DMS 273 (cell line): Measurements from ENCODE around the gene ZNF74.
"Not testable (repeated sequence)": the region's sequence is repeated elsewhere in the genome, so short reads cannot be mapped to it uniquely, and the experiment has no call there.

Source experiments
- DNase-seq: peaks from one replicate; lab custom pipeline; 2025; ENCODE audit not compliant: unreplicated experiment; lab: John Stamatoyannopoulos, UW

ZNF74 gene

DNA sequence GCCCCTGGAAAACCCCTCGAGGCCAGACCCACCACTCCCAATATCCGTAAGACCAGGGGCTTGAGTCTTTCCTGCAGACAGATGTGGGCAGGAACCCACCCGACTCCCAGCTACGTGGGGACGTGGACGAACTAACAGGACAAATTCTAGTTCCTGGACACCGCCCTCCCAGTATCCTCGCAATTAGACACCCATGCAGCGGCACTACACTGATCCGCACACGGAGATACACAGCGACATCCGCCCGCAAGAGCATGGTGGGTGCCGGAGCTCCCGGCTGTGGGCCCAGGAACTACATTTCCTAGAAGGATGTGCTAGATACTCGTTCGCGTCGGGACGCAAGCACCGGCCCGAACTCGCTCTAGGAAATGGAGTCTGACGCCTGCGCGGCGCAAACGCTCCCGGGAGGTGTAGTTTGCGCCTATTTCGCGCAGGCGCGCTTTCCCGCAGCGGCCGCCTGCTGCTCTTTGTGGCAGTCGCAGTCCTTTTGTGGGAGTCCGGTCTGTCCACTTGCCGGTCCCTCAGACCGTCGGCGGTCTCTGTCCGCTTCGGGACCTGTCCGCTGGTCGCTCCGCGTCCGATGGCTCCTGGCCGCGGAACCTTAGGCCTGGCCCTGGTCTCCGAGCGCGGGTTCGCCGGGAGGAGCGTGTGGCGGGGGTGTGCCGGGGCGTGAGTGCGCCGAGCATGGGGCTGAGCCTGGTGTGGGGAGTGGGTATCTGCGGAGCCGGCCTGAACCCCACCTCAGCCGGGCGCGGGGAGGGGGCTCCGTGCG, at the start of gene ZNF74:
ZNF74 (plus strand) TSS at position 447 of the 772 bp plus-strand sequence. CDS start 478 bp downstream, outside the sequence.
- DNase-seq: peak; percentile 95

DNA sequence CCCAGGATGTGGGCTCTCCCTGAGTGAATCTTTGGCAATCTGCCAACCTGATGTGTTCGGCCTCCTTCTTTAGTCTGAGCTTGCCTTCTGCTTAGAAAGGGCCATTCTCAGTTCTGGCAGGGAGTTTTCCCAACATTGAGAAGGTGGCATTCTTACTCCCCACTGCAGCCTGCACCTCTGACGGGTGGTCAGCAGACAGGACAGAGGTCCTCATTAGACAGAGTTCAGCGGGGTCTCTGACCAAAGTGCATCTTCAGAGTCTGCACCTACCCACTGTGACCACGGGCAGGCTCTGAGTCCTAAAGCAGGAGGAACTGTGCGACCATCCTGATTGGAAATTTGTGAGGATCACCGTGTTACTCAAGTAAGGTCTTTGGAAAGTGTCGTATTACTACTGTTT, 47.4 kb upstream of the ZNF74 start:
- not testable (repeated sequence) for DNase-seq

DNA sequence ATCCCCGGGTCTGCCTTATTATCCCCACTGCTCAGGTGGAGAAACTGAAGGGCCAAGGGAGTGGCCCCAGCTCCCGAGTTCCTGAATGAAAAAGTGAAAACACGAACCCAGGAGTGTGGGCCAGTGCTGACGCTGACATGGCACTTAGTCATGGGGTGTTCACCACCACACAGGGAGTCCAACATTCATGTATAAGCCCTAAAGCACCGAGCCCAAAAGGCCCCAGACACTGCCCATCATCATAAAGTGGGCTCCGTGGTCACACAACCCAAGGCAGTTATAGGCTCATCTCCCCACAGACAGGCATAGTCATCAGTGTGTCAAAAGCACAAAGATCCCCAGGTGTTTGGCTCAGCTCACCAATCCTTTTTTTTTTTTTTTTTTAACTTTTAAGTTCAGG, 41.4 kb upstream of the ZNF74 start:
- DNase-seq: not testable (repeated sequence)

DNA sequence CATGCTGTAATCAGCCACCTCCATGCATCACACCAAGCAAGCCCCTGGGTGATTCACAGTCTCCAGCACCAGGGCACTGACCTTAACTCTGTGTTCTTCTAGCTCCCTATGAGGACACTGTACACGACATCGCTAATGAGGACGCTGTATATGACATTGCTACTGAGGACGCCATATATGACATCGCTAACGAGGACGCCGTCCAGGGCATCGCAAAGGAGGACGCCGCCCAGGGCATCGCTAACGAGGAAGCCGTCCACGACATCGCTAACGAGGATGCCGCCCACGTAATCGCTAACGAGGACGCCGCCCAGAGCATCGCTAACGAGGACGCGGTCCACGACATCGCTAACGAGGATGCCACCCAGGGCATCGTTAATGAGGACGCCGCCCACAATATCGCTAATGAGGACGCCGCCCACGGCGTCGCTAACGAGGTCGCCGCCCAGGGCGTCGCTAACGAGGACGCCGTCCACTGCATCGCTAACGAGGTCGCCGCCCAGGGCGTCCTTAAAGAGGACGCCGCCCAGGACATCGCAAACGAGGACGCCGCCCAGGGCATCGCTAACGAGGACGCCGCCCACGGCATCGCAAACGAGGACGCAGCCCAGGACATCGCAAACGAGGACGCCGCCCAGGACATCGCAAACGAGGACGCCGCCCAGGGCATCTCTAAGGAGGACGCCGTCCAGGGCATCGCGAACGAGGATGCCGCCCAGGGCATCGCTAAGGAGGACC, 39.5 kb upstream of the ZNF74 start:
- DNase-seq: no peak

DNA sequence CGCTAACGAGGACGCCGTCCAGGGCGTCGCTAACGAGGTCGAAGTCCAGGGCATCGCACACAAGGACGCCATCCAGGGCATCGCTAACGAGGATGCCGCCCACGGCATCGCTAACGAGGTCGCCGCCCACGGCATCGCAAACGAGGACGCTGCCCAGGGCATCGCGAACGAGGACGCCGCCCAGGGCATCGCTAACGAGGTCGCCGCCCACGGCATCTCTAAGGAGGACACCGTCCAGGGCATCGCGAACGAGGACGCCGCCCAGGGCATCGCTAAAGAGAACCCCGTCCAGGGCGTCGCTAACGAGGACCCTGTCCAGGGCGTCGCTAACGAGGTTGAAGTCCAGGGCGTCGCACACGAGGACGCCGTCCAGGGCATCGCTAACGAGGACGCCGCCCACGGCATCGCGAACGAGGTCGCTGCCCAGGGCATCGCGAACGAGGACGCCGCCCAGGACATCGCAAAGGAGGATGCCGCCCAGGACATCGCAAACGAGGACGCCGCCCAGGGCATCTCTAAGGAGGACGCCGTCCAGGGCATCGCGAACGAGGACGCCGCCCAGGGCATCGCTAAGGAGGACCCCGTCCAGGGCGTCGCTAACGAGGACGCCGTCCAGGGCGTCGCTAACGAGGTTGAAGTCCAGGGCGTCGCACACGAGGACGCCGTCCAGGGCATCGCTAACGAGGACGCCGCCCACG, 37.9 kb upstream of the ZNF74 start:
- not testable (repeated sequence) for DNase-seq

DNA sequence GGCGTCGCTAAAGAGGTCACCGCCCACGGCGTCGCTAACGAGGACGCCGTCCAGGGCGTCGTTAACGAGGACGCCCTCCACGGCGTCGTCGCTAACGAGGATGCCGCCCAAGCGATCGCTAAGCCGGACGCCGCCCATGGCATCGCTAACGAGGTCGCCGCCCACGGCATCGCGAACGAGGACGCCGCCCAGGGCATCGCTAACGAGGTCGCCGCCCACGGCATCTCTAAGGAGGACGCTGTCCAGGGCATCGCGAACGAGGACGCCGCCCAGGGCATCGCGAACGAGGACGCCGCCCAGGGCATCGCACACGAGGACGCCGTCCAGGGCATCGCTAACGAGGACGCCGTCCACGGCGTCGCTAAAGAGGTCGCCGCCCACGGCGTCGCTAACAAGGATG, 37.0 kb upstream of the ZNF74 start:
- not testable (repeated sequence) for DNase-seq

DNA sequence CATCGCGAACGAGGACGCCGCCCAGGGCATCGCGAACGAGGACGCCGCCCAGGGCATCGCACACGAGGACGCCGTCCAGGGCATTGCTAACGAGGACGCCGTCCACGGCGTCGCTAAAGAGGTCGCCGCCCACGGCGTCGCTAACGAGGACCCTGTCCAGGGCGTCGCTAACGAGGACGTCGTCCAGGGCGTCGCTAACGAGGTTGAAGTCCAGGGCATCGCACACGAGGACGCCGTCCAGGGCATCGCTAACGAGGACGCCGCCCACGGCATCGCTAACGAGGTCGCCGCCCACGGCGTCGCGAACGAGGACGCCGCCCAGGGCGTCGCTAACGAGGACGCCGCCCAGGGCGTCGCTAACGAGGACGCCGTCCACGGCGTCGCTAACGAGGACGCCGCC, 36.0 kb upstream of the ZNF74 start:
- DNase-seq: not testable (repeated sequence)

DNA sequence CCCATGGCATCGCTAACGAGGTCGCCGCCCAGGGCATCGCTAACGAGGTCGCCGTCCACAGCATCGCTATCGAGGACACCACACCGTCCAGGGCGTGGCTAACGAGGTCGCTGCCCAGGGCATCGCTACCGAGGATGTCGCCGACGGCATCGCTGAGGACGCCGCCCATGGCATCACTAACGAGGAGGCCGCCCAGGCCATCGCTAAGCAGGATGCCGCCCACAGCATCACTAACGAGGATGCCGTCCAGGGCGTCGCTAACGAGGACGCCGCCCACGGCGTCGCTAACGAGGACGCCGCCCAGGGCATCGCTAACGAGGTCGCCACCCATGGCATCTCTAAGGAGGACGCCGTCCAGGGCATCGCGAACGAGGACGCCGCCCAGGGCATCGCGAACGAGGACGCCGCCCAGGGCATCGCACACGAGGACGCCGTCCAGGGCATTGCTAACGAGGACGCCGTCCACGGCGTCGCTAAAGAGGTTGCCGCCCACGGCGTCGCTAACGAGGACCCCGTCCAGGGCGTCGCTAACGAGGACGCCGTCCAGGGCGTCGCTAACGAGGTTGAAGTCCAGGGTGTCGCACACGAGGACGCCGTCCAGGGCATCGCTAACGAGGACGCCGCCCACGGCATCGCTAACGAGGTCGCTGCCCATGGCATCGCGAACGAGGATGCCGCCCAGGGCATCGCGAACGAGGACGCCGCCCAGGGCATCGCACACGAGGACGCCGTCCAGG, 35.3 kb upstream of the ZNF74 start:
- not testable (repeated sequence) for DNase-seq

DNA sequence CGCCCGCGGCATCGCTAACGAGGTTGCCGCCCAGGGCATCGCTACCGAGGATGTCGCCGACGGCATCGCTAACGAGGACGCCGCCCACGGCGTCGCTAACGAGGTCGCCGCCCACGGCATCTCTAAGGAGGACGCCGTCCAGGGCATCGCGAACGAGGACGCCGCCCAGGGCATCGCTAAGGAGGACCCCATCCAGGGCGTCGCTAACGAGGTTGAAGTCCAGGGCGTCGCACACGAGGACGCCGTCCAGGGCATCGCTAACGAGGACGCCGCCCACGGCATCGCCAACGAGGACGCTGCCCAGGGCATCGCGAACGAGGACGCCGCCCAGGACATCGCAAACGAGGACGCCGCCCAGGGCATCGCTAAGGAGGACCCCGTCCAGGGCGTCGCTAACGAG, 33.7 kb upstream of the ZNF74 start:
- not testable (repeated sequence) for DNase-seq

DNA sequence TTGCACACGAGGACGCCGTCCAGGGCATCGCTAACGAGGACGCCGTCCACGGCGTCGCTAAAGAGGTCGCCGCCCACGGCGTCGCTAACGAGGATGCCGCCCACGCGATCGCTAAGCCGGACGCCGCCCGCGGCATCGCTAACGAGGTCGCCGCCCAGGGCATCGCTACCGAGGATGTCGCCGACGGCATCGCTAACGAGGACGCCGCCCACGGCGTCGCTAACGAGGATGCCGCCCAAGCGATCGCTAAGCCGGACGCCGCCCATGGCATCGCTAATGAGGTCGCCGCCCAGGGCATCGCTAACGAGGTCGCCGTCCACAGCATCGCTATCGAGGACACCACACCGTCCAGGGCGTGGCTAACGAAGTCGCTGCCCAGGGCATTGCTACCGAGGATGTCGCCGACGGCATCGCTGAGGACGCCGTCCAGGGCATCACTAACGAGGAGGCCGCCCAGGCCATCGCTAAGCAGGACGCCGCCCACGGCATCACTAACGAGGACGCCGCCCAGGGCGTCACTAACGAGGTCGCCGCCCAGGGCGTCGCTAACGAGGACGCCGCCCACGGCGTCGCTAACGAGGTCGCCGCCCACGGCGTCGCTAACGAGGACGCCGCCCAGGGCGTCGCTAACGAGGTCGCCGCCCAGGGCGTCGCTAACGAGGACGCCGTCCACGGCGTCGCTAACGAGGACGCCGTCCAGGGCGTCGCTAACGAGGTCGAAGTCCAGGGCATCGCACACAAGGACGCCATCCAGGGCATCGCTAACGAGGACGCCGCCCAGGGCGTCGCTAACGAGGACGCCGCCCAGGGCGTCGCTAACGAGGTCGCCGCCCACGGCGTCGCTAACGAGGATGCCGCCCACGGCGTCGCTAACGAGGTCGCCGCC, 32.8 kb upstream of the ZNF74 start:
- not testable (repeated sequence) for DNase-seq

DNA sequence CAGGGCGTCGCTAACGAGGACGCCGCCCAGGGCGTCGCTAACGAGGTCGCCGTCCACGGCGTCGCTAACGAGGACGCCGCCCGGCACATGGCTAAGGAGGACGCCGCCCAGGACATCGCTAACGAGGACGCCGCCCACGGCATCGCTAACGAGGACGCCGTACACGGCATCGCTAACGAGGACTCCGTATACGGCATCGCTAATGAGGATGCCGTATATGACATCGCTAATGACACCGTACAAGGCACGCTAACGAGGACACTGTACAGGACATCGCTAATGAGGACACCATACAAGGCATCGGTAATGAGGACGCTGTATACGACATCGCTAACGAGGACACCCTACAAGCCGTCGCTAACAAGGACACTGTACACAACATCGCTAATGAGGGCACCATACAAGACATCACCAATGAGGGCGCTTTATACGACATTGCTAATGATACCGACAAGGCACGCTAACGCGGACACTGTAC, 32.2 kb upstream of the ZNF74 start:
- not testable (repeated sequence) for DNase-seq

DNA sequence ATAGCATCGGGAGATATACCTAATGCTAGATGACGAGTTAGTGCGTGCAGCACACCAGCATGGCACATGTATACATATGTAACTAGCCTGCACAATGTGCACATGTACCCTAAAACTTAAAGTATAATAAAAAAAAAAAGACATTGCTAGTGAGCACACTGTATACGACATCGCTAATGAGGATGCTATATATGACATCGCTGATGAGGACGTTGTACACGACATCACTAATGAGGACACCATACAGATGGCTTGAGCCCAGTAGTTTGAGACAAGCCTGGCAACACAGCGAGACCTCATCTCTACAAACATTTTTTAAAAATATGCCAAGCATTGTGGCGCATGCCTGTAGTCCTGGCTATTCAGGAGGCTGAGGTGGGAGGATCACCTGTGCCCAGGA, 31.5 kb upstream of the ZNF74 start:
- not testable (repeated sequence) for DNase-seq

DNA sequence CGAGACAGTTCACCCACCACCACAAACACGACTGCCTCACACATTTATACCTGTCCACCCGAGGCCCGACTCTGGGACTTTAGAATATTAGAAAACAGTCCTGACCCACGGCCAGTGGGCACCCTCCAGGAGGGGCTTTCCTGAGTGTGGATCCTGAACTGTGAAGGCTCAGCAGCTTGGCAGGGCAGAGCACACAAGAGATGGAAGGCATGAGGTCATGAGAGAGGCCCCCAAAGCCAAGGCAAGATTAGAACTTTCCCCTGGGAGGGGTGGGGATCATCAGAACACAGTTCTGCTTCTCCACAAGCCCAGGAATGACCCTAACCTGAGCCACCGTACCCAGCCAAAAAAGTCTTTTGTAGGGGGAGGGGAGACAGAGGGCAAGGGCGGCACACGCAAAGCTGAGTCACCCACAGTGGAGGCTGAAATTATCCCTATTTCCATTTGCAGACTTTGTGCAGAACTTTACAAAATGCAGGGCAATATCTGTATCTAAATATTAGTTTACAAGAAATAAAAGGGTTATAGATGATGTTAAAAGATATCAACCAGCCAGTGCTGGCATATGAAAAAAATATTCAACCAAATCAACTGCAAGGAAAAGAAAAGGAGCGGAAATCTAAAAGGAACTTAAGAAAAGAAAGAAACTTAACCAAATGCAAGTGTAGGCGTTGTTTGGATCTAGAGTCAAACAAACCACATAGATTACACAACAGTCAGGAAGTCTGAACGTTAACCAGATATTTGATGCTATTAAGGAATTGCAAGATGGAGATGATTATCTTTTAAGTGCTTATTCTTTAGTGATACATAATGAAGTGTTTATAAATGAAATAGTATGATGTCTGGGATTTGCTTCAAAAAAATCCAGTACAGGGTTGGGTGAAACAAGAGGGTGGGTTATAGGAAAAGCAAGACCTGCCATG, 29.4 kb upstream of the ZNF74 start:
- DNase-seq: not testable (repeated sequence)

DNA sequence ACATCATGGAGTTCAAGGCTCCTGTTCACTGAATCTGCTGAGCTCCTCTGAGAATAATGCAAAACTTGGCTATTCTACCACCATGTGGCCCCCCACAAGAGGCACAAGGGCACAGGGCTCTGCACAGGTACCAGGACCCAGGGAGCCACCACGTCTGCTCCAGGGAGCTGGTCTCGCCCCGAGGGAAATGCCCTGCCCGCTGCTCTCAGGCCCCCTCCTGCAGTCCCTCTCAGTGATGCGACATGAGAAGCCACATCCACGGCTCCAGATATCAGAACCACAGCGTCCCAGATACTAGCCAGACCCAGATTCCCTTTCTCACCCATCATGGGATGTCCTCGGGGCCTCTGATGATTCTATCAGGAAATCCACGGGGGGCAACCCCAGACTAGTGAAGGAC, 27.1 kb upstream of the ZNF74 start:
- not testable (repeated sequence) for DNase-seq

DNA sequence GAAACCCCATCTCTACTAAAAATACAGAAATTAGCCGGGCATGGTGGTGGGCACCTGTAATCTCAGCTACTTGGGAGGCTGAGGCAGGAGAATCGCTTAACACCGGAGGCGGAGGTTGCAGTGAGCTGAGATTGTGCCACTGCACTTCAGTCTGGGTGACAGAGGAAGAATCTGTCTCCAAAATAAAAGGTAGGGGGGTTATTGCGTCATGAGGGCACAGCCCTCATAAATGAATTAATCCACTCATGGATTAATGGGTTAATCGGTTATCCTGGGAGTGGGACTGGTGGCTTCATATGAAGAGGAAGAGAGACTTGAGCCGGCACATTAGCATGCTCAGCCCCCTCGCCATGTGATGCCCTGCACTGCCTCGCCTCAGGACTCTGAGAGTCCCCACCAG, 25.1 kb upstream of the ZNF74 start:
- DNase-seq: not testable (repeated sequence)

DNA sequence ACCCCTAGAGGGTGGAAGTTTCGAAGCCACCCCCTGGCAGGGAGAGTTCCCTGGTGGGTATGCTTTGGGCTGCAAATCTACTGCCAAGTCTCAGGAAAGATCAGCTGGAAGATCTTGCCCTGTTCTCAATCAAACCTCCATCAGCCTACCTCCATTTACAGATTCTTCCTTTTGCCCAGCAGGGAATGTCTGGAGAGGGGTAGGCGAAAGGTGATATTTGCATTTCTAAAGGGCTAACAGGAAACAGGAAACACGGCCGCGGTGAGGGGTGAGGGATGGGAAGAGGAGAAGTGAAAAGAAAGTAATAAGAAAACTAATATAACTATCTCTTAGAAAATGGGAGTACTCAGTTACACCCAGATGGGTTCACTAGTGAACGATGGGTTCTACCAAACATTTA, 22.3 kb upstream of the ZNF74 start:
- DNase-seq: not testable (repeated sequence)

DNA sequence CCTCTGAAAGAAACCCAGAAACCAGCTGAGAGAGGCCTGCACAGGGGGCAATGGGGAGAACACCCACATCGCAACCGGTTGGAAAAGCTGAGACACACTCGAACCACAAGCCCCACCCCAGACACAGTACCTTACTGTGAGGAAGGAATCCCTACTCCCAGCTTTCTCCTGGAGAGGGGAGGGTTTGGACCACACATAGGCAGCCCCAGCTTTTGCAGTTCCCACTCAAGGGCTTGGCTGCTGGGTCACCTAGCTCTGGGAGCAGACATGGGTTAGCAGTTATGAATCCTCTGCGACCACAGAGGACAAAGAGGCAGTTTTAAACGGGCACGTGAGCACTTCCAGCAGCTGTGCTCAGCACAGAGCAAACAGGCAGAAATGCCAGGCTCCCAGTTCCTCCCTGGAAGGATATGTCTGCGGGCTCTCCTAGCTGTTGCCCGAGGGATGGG, 21.5 kb upstream of the ZNF74 start:
- DNase-seq: not testable (repeated sequence)

DNA sequence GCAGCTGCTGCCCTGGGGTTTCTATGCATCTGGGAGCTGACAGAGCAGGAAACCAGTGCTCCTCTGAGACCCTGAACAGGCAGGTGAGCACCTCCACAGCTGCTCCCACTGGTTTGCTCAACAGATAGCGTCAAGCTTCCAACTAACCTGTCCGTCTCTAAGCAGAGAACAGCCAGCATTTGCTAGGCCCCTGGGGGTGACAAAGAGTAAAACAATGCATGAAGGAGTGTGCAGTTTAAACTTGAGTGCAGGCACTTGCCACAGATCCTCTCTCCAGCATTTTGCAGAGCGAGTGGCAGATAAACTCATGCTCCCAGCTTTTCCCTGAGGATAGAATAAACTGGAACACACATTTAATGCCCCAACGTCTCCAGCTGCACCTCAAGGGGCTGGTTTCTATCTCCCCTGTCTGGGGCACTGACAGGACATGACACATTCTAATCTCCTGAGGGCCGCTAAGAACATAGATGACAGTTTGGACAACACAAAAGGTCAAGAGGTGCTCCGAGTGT, 20.7 kb upstream of the ZNF74 start:
- not testable (repeated sequence) for DNase-seq
